ENCODE data around the gene BCAS1. TPM values are rescaled to one million over a fixed set of nuclear protein-coding genes. Genes with fewer than 3 reads are reported as not detected.

BCAS1 gene
- total RNA-seq, 2 experiments from 2014 or later: 0.07 to 0.17 TPM

- H3K9me3 Mint-ChIP-seq: peaks cover 2% of the 10 kb centered on the region
- POLR2A ChIA-PET: no interaction called here
- DNase-seq: no peak
- peaks cover 9% of the 10 kb centered on the region for H3K4me1 Mint-ChIP-seq (ENCODE audit: low read depth)
- no peak overlapping the region for H3K27ac Mint-ChIP-seq
- CTCF ChIA-PET: no interaction called here
- intact Hi-C loops (cut with micrococcal nuclease): no loop called here
- peaks cover 8% of the 10 kb centered on the region for H3K27me3 Mint-ChIP-seq
- H3K36me3 Mint-ChIP-seq: no peaks in the 10 kb centered on the region
- no peak overlapping the region for H3K4me3 Mint-ChIP-seq
These were observed 29.1 kb downstream of the BCAS1 start for GRCh38 chr20:54041336-54041735.

- H3K36me3 Mint-ChIP-seq: no peaks in the 10 kb centered on the region
- H3K4me1 Mint-ChIP-seq (ENCODE audit: low read depth): peaks cover 9% of the 10 kb centered on the region
- H3K27me3 Mint-ChIP-seq: peaks cover 8% of the 10 kb centered on the region
- no peak overlapping the region for H3K27ac Mint-ChIP-seq
- DNase-seq: no peak
- intact Hi-C loops (cut with micrococcal nuclease): no loop called here
- no peaks in the 10 kb centered on the region for H3K9me3 Mint-ChIP-seq
- ChIA-PET CTCF (no interaction called here), POLR2A (no interaction called here)
- no peak overlapping the region for H3K4me3 Mint-ChIP-seq
These were observed 29.9 kb downstream of the BCAS1 start for GRCh38 chr20:54040531-54040930.

- CTCF ChIA-PET: no interaction called here
- no peaks in the 10 kb centered on the region for H3K9me3 Mint-ChIP-seq
- H3K27ac Mint-ChIP-seq: no peak overlapping the region
- H3K36me3 Mint-ChIP-seq: no peaks in the 10 kb centered on the region
- no peak overlapping the region for H3K4me3 Mint-ChIP-seq
- no peak for DNase-seq
- POLR2A ChIA-PET: no interaction called here
- peaks cover 4% of the 10 kb centered on the region for H3K4me1 Mint-ChIP-seq (ENCODE audit: low read depth)
- H3K27me3 Mint-ChIP-seq: peaks cover 12% of the 10 kb centered on the region
- intact Hi-C loops (cut with micrococcal nuclease): no loop called here
These were observed 31.4 kb downstream of the BCAS1 start for GRCh38 chr20:54038961-54039360.

- Mint-ChIP-seq H3K4me1 (ENCODE audit: low read depth) (no peaks in the 10 kb centered on the region), H3K27ac (no peak overlapping the region), H3K27me3 (peaks cover 17% of the 10 kb centered on the region), H3K9me3 (no peaks in the 10 kb centered on the region), H3K4me3 (no peak overlapping the region), H3K36me3 (no peaks in the 10 kb centered on the region)
- no peak for DNase-seq
- intact Hi-C loops (cut with micrococcal nuclease): no loop called here
- POLR2A ChIA-PET: no interaction called here
- CTCF ChIA-PET: interaction anchor here (1.1 kb wide), 1 partner anchor 25 kb away, joined by 3 read pairs; no protein-coding TSS in a partner anchor
These were observed 32.9 kb downstream of the BCAS1 start for GRCh38 chr20:54037525-54037924.

- H3K36me3 Mint-ChIP-seq: no peaks in the 10 kb centered on the region
- no peak overlapping the region for H3K4me3 Mint-ChIP-seq
- H3K27ac Mint-ChIP-seq: no peak overlapping the region
- ChIA-PET CTCF (no interaction called here), POLR2A (no interaction called here)
- H3K27me3 Mint-ChIP-seq: peaks cover 28% of the 10 kb centered on the region
- H3K9me3 Mint-ChIP-seq: peaks cover 10% of the 10 kb centered on the region
- H3K4me1 Mint-ChIP-seq (ENCODE audit: low read depth): no peaks in the 10 kb centered on the region
- intact Hi-C loops (cut with micrococcal nuclease): no loop called here
- no peak for DNase-seq
These were observed 40.8 kb downstream of the BCAS1 start for GRCh38 chr20:54029643-54030042.

- ChIA-PET CTCF (interaction anchor here (1.2 kb wide), 1 partner anchor 14 kb away, joined by 3 read pairs; no protein-coding TSS in a partner anchor), POLR2A (no interaction called here)
- Mint-ChIP-seq H3K4me1 (ENCODE audit: low read depth) (no peaks in the 10 kb centered on the region), H3K27ac (no peak overlapping the region), H3K9me3 (peaks cover 10% of the 10 kb centered on the region), H3K27me3 (peaks cover 26% of the 10 kb centered on the region), H3K36me3 (no peaks in the 10 kb centered on the region), H3K4me3 (no peak overlapping the region)
- DNase-seq: no peak
- intact Hi-C loops (cut with micrococcal nuclease): no loop called here
These were observed 41.2 kb downstream of the BCAS1 start for GRCh38 chr20:54029176-54029575.

GRCh38 chr20:54028276-54029011 is 42.0 kb downstream of the BCAS1 start:
- no peak for DNase-seq
- CTCF ChIA-PET: interaction anchor here (1.2 kb wide), 1 partner anchor 15 kb away, joined by 3 read pairs; no protein-coding TSS in a partner anchor
- Mint-ChIP-seq H3K27ac (no peak overlapping the region), H3K4me1 (ENCODE audit: low read depth) (no peaks in the 10 kb centered on the region), H3K27me3 (peaks cover 24% of the 10 kb centered on the region), H3K36me3 (no peaks in the 10 kb centered on the region), H3K4me3 (no peak overlapping the region), H3K9me3 (peaks cover 10% of the 10 kb centered on the region)
- POLR2A ChIA-PET: no interaction called here
- intact Hi-C loops (cut with micrococcal nuclease): no loop called here

GRCh38 chr20:54027704-54028103 is 42.7 kb downstream of the BCAS1 start:
- no peak overlapping the region for H3K4me3 Mint-ChIP-seq
- no peak overlapping the region for H3K27ac Mint-ChIP-seq
- CTCF ChIA-PET: interaction anchor here (1.2 kb wide), 1 partner anchor 16 kb away, joined by 3 read pairs; no protein-coding TSS in a partner anchor
- intact Hi-C loops (cut with micrococcal nuclease): no loop called here
- H3K27me3 Mint-ChIP-seq: peaks cover 19% of the 10 kb centered on the region
- no peak for DNase-seq
- POLR2A ChIA-PET: no interaction called here
- no peaks in the 10 kb centered on the region for H3K36me3 Mint-ChIP-seq
- peaks cover 10% of the 10 kb centered on the region for H3K9me3 Mint-ChIP-seq
- no peaks in the 10 kb centered on the region for H3K4me1 Mint-ChIP-seq (ENCODE audit: low read depth)

GRCh38 chr20:54026295-54027064 is 43.9 kb downstream of the BCAS1 start:
- no peaks in the 10 kb centered on the region for H3K36me3 Mint-ChIP-seq
- POLR2A ChIA-PET: no interaction called here
- DNase-seq: no peak
- H3K9me3 Mint-ChIP-seq: peaks cover 2% of the 10 kb centered on the region
- no peak overlapping the region for H3K27ac Mint-ChIP-seq
- intact Hi-C loops (cut with micrococcal nuclease): no loop called here
- H3K27me3 Mint-ChIP-seq: peaks cover 14% of the 10 kb centered on the region
- H3K4me1 Mint-ChIP-seq (ENCODE audit: low read depth): no peaks in the 10 kb centered on the region
- CTCF ChIA-PET: no interaction called here
- H3K4me3 Mint-ChIP-seq: no peak overlapping the region

- no peak for DNase-seq
- Mint-ChIP-seq H3K9me3 (no peaks in the 10 kb centered on the region), H3K36me3 (no peaks in the 10 kb centered on the region), H3K27ac (no peak overlapping the region), H3K27me3 (peaks cover 11% of the 10 kb centered on the region), H3K4me3 (no peak overlapping the region), H3K4me1 (ENCODE audit: low read depth) (no peaks in the 10 kb centered on the region)
- ChIA-PET CTCF (no interaction called here), POLR2A (no interaction called here)
- intact Hi-C loops (cut with micrococcal nuclease): no loop called here
These were observed 45.1 kb downstream of the BCAS1 start for GRCh38 chr20:54025251-54025771.

- Mint-ChIP-seq H3K4me3 (no peak overlapping the region), H3K9me3 (no peaks in the 10 kb centered on the region), H3K27me3 (peaks cover 6% of the 10 kb centered on the region), H3K27ac (no peak overlapping the region), H3K4me1 (ENCODE audit: low read depth) (no peaks in the 10 kb centered on the region), H3K36me3 (no peaks in the 10 kb centered on the region)
- no peak for DNase-seq
- intact Hi-C loops (cut with micrococcal nuclease): no loop called here
- CTCF ChIA-PET: no interaction called here
- POLR2A ChIA-PET: no interaction called here
These were observed 47.0 kb downstream of the BCAS1 start for GRCh38 chr20:54023406-54023805.

GRCh38 chr20:54021446-54022235 is 48.8 kb downstream of the BCAS1 start:
- DNase-seq: no peak
- Mint-ChIP-seq H3K36me3 (no peaks in the 10 kb centered on the region), H3K27ac (no peak overlapping the region), H3K4me1 (ENCODE audit: low read depth) (peaks cover 4% of the 10 kb centered on the region), H3K27me3 (peaks cover 6% of the 10 kb centered on the region), H3K4me3 (no peak overlapping the region), H3K9me3 (no peaks in the 10 kb centered on the region)
- intact Hi-C loops (cut with micrococcal nuclease): no loop called here
- ChIA-PET POLR2A (no interaction called here), CTCF (interaction anchor here (0.8 to 1.2 kb wide), 2 partner anchors 82 to 211 kb away, joined by 3 to 4 read pairs; no protein-coding TSS in a partner anchor)
